Stimulated activated CD4-positive, alpha-beta T cell treated with anti-CD3 and anti-CD28 coated beads, Interleukin-2, amount 100 ng/mL, for 4 hours (primary cell): ENCODE results near the gene TMEM72.

Source experiments
- DNase-seq: peaks from one replicate; pipeline ENCODE4 v3.0.0-alpha.2; 2020; ENCODE audit warnings: low read depth

The TMEM72 gene

DNA sequence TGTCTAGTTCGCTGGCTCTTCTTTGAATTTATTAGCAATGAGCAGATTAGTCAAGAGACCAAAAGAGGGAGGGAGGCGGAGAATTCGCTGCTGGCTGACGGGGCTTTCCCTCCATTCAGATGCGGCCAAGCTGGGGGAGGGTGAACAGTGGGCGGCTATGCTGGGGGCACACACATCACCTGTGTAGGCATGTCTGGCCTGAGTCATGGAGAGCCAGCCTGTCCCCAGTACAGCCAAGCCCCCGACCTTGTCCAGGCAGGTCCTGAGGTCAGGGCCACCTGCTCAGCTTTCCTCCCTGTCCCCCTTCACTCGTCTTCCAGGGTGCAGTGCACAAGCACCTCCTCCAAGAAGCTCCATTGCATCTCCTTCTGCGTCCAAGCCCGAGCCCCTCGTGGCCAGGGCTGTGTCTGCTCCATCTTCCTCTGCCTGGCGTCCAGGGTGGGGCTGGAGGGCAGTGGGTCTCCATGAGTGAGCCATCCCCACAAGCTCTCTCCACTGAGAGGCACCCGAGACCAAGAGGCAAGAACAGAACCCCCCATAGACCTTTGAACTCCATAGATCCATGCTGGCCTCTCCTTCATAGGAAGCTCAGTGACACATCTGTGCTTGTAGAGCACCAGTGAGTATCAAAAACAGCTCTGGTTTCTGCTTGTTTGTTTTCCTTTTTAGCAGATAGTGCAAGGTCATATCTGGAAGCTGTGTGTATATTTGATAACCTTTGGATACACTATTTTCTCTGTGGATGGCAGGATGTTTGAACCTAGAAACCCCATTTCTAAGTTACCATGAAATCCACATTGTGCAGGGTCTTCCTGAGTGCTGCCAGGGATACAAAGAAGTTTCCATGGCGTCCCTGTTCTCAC is 69.4 kb downstream of the TMEM72 start:
- no peak for DNase-seq

DNA sequence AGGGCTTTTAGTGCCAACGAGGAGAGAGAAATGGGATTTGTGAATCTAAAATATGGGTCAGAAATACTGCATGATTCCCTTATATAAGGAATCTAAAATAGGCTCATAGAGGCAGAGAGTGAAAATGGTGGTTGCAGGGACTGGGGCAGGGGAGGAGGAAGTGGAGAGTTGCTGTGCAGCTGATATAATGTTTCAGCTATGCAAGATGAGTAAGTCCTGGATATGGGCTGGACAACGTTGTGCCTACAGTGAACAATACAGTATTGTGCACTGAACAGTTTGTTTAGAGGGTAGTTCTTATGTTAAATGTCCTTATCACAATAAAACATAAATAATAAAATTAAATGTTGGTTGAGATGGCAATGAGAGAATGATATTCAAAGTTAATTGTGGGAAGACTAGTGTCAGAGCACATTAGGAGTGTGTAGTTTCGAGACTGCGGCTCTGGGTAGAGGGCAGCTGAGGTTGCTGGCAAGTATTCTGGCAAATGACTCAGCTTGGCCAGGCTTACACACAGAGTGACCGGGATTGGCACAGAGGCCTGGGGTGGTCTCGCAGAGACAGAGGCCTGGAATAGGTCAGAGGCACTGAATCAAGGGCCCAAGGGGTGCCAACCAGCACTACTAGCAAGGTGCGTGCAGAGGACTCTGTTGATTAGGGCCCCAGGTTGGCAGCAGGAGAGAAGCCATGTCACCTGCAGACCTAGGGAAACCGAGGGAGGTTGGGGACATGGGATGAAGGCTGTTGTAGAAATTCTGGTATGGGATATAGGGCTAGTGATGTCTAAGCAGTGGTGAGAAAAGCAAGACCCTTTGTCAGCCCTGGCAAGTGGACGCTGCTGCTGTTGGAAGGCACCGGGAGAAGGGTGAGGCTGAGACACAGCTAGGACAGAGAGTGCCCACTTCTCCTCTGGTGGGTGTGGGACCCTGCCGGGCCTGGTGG is 70.3 kb downstream of the TMEM72 start:
- DNase-seq = no peak

DNA sequence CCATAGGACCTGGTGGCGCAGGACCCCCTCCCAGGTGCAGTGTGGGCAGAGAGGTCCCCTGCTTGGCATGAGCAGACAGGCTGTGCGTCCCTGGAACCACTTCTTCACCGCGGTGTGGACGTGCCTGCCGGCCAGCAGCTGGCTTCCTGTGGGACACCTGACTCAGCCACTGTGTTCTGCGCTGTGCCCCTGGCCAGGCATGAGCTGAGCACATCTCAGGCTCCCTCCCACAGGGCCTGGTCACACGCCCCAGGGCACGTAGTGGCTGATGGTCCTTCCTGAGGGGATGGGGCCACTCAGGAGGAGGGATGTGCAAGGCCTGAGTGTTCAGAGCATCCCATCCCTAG is 71.0 kb downstream of the TMEM72 start:
- no peak for DNase-seq

DNA sequence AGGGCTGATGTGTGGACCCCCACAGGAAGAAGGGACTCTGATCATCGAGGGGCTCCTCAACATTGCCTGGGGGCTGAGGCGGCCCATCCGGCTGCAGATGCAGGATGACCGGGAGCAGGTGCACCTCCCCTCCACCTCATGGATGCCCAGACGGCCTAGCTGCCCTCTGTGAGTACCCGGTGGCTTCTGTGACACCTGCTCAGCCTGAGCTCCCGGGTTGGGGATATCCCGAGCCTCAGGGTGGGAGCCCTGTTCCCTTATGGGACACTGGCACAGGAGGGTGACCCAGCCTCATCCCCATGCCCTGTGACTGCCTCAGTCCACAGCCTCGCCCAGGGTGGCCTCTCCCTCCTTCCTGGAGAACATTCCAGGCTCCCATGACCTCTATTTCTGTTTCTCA is 71.4 kb downstream of the TMEM72 start:
- DNase-seq = no peak

DNA sequence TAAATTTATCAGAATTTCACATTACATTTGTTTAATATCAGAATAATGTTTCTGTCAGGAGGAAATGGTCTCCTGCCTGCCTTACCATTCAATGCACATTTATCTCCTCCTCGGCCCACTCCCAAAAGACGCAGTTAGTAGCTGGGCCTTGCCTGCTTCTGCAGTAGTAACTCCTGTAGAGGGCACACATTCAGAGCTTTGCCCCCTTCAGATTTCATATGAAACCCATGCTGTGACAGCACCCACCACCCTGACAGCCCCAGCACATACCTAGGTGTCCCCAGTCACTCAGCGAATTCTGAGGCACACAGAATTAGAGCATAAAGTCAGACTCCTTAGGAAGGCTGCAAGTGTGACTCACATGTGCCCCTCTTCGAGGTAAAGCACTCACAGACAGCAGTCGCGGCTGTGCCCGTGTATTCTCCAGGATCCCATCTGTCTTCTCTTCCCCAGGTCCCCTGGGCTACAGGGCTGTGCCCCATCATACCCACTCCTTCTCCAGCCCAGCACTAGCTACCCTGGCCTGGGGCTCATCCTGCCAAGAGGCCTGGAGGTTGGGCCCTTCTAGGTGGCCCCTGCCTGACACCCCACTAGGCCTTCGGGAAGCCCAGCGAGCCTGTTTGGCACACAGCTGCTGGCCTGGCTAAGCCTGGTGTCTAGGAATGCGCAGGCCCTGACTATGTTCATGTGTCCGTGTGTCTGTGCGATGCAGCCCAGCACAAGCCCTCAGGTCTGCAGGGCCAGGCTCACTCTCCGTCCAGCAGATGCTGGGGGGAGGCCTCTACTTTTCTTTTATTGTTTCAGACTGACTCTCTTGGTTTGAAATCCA is 72.1 kb downstream of the TMEM72 start:
- no peak for DNase-seq

DNA sequence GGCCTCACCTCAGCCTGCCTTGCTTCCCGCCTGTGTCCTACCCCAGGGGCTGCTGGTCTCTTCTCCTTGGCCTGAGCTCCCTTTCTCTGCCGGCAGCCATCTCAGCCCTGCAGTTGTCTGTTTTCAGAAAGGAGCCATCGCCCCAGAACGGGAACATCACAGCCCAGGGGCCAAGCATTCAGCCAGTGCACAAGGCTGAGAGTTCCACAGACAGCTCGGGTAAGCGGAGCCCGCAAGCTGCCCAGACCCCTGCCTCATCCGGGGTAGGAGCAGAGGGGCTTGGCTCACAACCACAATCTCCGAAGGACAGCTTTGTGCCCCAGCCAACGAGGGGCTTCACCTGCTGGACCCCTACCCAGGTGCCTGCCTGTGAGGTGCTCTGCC is 72.8 kb downstream of the TMEM72 start:
- no peak for DNase-seq

DNA sequence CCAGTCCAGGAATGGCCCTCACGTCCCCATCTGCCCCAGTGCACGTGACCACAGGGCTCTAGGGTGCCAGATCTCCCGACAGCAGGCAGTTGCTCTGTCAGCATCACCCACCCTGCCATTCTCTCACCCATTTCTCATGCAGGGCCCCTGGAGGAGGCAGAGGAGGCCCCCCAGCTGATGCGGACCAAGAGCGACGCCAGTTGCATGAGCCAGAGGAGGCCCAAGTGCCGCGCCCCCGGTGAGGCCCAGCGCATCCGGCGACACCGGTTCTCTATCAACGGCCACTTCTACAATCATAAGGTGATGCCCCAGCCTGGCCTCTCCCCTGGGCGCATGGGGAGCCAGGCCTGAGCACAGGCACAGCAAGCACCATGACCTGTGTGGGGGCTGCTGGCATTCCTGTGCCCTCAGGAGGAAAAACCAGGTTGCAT is 73.5 kb downstream of the TMEM72 start:
- no peak for DNase-seq

DNA sequence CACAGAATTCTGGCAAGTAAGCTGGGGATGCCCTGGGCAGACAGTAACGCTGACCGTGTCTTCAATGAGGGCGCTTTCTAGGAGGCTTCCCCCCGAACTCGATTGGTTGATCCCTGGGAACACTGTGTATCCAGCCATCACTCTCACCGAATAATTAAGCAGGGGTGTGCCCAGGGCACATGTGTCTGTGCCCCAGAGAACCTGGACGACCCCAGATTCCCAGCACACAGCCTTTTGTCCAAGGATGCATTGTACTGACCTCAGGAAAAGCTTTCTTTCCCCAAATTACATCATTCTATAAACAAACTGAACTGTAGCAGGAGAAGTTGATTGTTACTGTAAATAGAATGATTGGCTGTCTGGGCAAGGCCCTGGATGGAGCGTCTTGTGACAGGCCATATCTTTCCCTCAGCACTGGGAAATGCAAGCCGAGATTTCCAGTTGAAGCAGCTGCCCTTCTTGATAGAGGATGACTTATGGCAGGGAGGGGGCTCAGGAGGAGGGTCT is 74.1 kb downstream of the TMEM72 start:
- DNase-seq = no peak

DNA sequence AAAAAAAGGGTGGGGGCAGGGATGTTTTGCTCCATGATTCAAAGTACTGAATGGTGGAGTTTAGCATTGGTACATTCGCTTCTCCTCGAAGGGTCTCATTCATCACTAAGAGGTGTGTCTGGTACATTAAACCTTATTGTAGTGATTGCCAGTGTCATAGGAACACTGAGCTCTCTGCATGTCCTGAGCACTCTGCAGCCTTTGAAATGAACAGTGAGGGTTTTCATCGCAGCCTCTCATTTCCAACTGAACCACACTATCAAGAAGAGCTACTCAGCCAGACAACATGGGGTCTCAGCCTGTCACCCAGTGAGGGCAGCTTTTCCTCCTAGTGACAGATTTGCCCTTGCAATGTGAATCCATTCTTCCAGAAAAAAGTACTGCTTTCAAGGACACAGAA is 75.0 kb downstream of the TMEM72 start:
- no peak for DNase-seq
